PC-9 (cell line): ENCODE data around the gene CEP135. TPM values are rescaled to one million over a fixed set of nuclear protein-coding genes. Genes with fewer than 3 reads are reported as not detected.

Experiments used
- BruUV-seq: library from RNA; stranded (reverse); fragments of 400-500 nt; replicated peaks from 2 replicates; lab custom pipeline; 2021; lab: Mats Ljungman, UMichigan
- CTCF ChIA-PET: fragments of 300-600 bp; sonication (Branson Sonifier 250); formaldehyde crosslinking; loops from one replicate; lab custom pipeline; 2022; ENCODE audit warnings: antibody characterized with exemption; lab: Charles Lee
- POLR2A ChIA-PET: fragments of 300-600 bp; sonication (Branson Sonifier 250); formaldehyde crosslinking; loops from one replicate; lab custom pipeline; 2022; ENCODE audit warnings: antibody characterized with exemption; ENCODE audit not compliant: unreplicated experiment; lab: Charles Lee
- DNase-seq, 2 experiments: peaks; one replicate each; pipeline versions ENCODE4 v3.0.0 to v3.0.0-alpha.2; 2015 to 2022; ENCODE audit warnings: mixed read lengths in 1 of 2
- H2AFZ ChIP-seq: fragments of 200-600 bp; sonication (generic); 2 replicates; pipeline ENCODE4 v1.8.1; 2017; ENCODE audit warnings: antibody characterized with exemption
- H3F3A ChIP-seq: fragments of 200-600 bp; sonication (generic); 2 replicates; pipeline ENCODE4 v1.8.1; 2017; ENCODE audit warnings: antibody characterized with exemption, mild to moderate bottlenecking, low read depth; ENCODE audit not compliant: insufficient read depth
- H3K27ac ChIP-seq: fragments of 200-600 bp; sonication (generic); 2 replicates; pipeline ENCODE4 v1.6.1; 2016; ENCODE audit warnings: mixed run types
- H3K27me3 ChIP-seq: fragments of 200-600 bp; sonication (generic); 2 replicates; pipeline ENCODE4 v1.6.1; 2016; ENCODE audit warnings: low read depth, mixed run types; ENCODE audit not compliant: insufficient read depth
- H3K36me3 ChIP-seq: fragments of 200-600 bp; sonication (generic); 2 replicates; pipeline ENCODE4 v1.6.1; 2016; ENCODE audit warnings: low read depth, mixed run types
- H3K4me1 ChIP-seq: fragments of 200-600 bp; sonication (generic); replicated peaks from 2 replicates; pipeline ENCODE4 v1.6.1; 2016; ENCODE audit warnings: mixed run types; ENCODE audit not compliant: insufficient read depth
- H3K4me2 ChIP-seq: fragments of 200-600 bp; sonication (generic); 2 replicates; pipeline ENCODE4 v1.6.1; 2017; ENCODE audit warnings: mixed run types
- H3K4me3 ChIP-seq: fragments of 200-600 bp; sonication (generic); 2 replicates; pipeline ENCODE4 v1.6.1; 2016; ENCODE audit warnings: mixed run types
- H3K79me2 ChIP-seq: fragments of 200-600 bp; sonication (generic); 2 replicates; pipeline ENCODE4 v1.6.1; 2017; ENCODE audit warnings: low read depth, mixed run types
- H3K9me2 ChIP-seq: fragments of 200-600 bp; sonication (generic); 2 replicates; pipeline ENCODE4 v1.8.1; 2017; ENCODE audit warnings: mild to moderate bottlenecking; ENCODE audit not compliant: insufficient read depth
- H3K9me3 ChIP-seq: fragments of 200-600 bp; sonication (generic); 2 replicates; pipeline ENCODE4 v1.8.1; 2016; ENCODE audit warnings: low read depth; ENCODE audit not compliant: insufficient read depth
- H4K20me1 ChIP-seq: fragments of 200-600 bp; sonication (generic); 2 replicates; pipeline ENCODE4 v1.8.1; 2017; ENCODE audit not compliant: insufficient read depth
- CTCF ChIP-seq: fragments of 200-600 bp; sonication (generic); conservative IDR thresholded peaks from 2 replicates; pipeline ENCODE4 v1.6.1; 2017; ENCODE audit warnings: mixed run types, antibody characterized with exemption, mild to moderate bottlenecking, moderate library complexity
- EZH2 ChIP-seq: fragments of 200-600 bp; sonication (generic); IDR thresholded peaks from 2 replicates; pipeline ENCODE4 v1.8.0; 2017; ENCODE audit warnings: antibody characterized with exemption, low read depth
- intact Hi-C: fragments of 100-400 bp; cut with micrococcal nuclease; formaldehyde crosslinking; loops from one replicate; pipeline ENCODE4 v1.10.0; 2022; ENCODE audit not compliant: unreplicated experiment
- total RNA-seq: library from RNA; stranded (reverse); gene quantifications from 2 replicates; pipeline ENCODE4 v1.2.3, GENCODE V29; 2021

CEP135 gene
- total RNA-seq, 1 experiment from 2014 or later, result 8.8 TPM

DNA sequence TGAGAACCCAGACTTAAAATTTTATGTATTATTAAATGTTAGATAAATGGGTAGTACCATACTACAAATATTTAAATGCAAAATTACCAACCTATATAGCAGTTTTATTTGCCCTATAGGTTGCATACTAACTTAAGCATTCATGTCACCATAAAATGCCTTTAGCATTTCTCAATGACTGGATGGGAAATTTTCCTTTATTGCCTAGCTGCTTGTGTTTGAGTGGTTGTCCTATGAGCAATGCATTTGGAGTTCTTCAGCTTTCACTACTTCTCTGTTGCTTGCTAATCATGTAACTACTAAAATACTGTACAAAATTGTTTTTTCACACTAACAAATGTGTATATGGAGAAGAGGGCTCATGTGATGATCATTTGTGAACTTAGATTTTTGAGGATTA, 44.2 kb upstream of the CEP135 start:
- H3K4me2 ChIP-seq, result no peak overlapping the region
- no peaks in the 10 kb centered on the region for H3K79me2 ChIP-seq
- no peaks in the 10 kb centered on the region for H3F3A ChIP-seq
- CTCF ChIA-PET, result no interaction called here
- no peaks in the 10 kb centered on the region for H4K20me1 ChIP-seq
- no peaks in the 10 kb centered on the region for H3K9me2 ChIP-seq
- BruUV-seq, result no TSS peak
- no peak for DNase-seq
- H3K27me3 ChIP-seq, result no peaks in the 10 kb centered on the region
- no peak overlapping the region for H2AFZ ChIP-seq
- no peak overlapping the region for H3K27ac ChIP-seq
- intact Hi-C loops, result no loop called here
- no peaks in the 10 kb centered on the region for H3K36me3 ChIP-seq
- no peaks in the 10 kb centered on the region for H3K9me3 ChIP-seq
- H3K4me3 ChIP-seq, result no peak overlapping the region
- no peak for TF ChIP-seq CTCF
- TF ChIP-seq EZH2, result no peak
- POLR2A ChIA-PET, result no interaction called here
- H3K4me1 ChIP-seq, result peaks cover 15% of the 10 kb centered on the region; the same call in 1 of the 2 replicates

DNA sequence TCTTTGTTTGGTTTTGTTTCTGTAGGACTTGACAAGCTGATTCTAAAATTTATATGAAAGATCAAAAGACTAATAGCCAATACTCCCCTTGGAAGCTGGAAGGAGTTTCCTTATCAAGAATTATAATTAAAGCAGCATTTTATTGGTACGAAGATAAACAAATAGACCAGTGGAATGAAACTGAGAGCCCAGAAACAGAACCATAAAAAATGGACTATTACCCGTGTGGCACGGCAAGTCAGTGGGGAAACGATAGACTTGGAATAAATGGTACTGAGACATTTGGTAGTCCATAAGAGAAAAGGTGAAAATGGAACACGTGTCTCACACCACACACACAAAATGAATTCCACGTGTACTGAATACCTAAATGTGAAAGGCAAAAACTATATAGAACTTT, 42.4 kb upstream of the CEP135 start:
- Histone ChIP-seq H3F3A (no peaks in the 10 kb centered on the region), H3K4me2 (no peak overlapping the region), H2AFZ (no peak overlapping the region), H3K27ac (peak overlapping the region; percentile 29; the same call in 1 of the 2 replicates), H3K27me3 (no peaks in the 10 kb centered on the region), H3K9me2 (no peaks in the 10 kb centered on the region), H3K79me2 (no peaks in the 10 kb centered on the region), H3K36me3 (no peaks in the 10 kb centered on the region), H3K4me3 (no peak overlapping the region), H3K9me3 (no peaks in the 10 kb centered on the region), H3K4me1 (peaks cover 15% of the 10 kb centered on the region; the same call in 1 of the 2 replicates), H4K20me1 (no peaks in the 10 kb centered on the region)
- intact Hi-C loops, result no loop called here
- no peak for DNase-seq
- ChIA-PET POLR2A (no interaction called here), CTCF (no interaction called here)
- no TSS peak for BruUV-seq
- TF ChIP-seq CTCF (no peak), EZH2 (no peak)

GRCh38 chr4:55906989-55907388, 41.8 kb upstream of the CEP135 start:
- Histone ChIP-seq H3K27ac (peak overlapping the region; percentile 29; the same call in 1 of the 2 replicates), H3K79me2 (no peaks in the 10 kb centered on the region), H3K27me3 (no peaks in the 10 kb centered on the region), H3K36me3 (no peaks in the 10 kb centered on the region), H4K20me1 (no peaks in the 10 kb centered on the region), H3K4me1 (peaks cover 15% of the 10 kb centered on the region; the same call in 1 of the 2 replicates), H3K4me3 (no peak overlapping the region), H3K9me2 (no peaks in the 10 kb centered on the region), H2AFZ (no peak overlapping the region), H3F3A (no peaks in the 10 kb centered on the region), H3K9me3 (no peaks in the 10 kb centered on the region), H3K4me2 (0 out of 2 replicates have a peak overlapping the region, but pooled peaks have one; percentile 12)
- CTCF ChIA-PET, result no interaction called here
- POLR2A ChIA-PET, result no interaction called here
- TF ChIP-seq EZH2 (no peak), CTCF (no peak)
- intact Hi-C loops, result no loop called here
- no TSS peak for BruUV-seq
- DNase-seq, result peak in 1 of 2 experiments; percentile 75
